Activated T-helper 2 cell treated with anti-CD3 and anti-CD28 coated beads, Interferon-gamma antibody, Interleukin-2, Interleukin-4, amounts not matched to agents 10 μg/mL and 5 μg/mL and 100 μg/mL, durations not matched to agents 14 hours and 24 hours and 36 hours (primary cell): ENCODE data around the gene IL1RAP. TPM values are rescaled to one million over a fixed set of nuclear protein-coding genes. Genes with fewer than 3 reads are reported as not detected.

Experiments used
- DNase-seq: peaks from one replicate; pipeline ENCODE4 v3.0.0; 2021; ENCODE audit warnings: low spot score
- H3K27ac Mint-ChIP-seq: one replicate; pipeline ENCODE4 v1.8.0; 2021; ENCODE audit warnings: mixed read lengths
- H3K27me3 Mint-ChIP-seq: one replicate; pipeline ENCODE4 v1.8.0; 2021; ENCODE audit warnings: low read depth, mixed read lengths
- H3K36me3 Mint-ChIP-seq: one replicate; pipeline ENCODE4 v1.8.0; 2021; ENCODE audit warnings: low read depth, mixed read lengths
- H3K4me1 Mint-ChIP-seq: one replicate; pipeline ENCODE4 v1.8.0; 2021; ENCODE audit warnings: low read depth, mixed read lengths
- H3K4me3 Mint-ChIP-seq: one replicate; pipeline ENCODE4 v1.8.0; 2021; ENCODE audit warnings: low read depth, mild to moderate bottlenecking, moderate library complexity, mixed read lengths
- H3K9me3 Mint-ChIP-seq: one replicate; pipeline ENCODE4 v1.8.0; 2021; ENCODE audit warnings: mixed read lengths
- intact Hi-C: fragments of 100-400 bp; cut with micrococcal nuclease; formaldehyde crosslinking; loops from one replicate; pipeline ENCODE4 v1.15.1; 2023
- total RNA-seq: library from RNA; stranded (reverse); gene quantifications from 2 replicates; pipeline ENCODE4 v1.2.3, GENCODE V29; 2022

The IL1RAP gene
- total RNA-seq, 1 donor from 2014 or later, result 34.5 TPM

- H3K9me3 Mint-ChIP-seq, result no peaks in the 10 kb centered on the region
- no peak overlapping the region for H3K27ac Mint-ChIP-seq
- H3K36me3 Mint-ChIP-seq, result no peaks in the 10 kb centered on the region
- H3K27me3 Mint-ChIP-seq, result peaks cover 65% of the 10 kb centered on the region
- no peak overlapping the region for H3K4me3 Mint-ChIP-seq
- DNase-seq, result no peak
- peaks cover 32% of the 10 kb centered on the region for H3K4me1 Mint-ChIP-seq
- intact Hi-C loops, result no loop called here
Measured at GRCh38 chr3:190495796-190496195, 18.1 kb upstream of the IL1RAP start.

GRCh38 chr3:190496859-190497258, 17.0 kb upstream of the IL1RAP start:
- Mint-ChIP-seq H3K27me3 (peaks cover 62% of the 10 kb centered on the region), H3K27ac (no peak overlapping the region), H3K36me3 (no peaks in the 10 kb centered on the region), H3K4me3 (no peak overlapping the region), H3K4me1 (peaks cover 23% of the 10 kb centered on the region), H3K9me3 (no peaks in the 10 kb centered on the region)
- DNase-seq, result no peak
- intact Hi-C loops, result no loop called here

GRCh38 chr3:190497811-190498210, 16.1 kb upstream of the IL1RAP start:
- H3K4me3 Mint-ChIP-seq, result no peak overlapping the region
- intact Hi-C loops, result no loop called here
- peaks cover 15% of the 10 kb centered on the region for H3K4me1 Mint-ChIP-seq
- no peaks in the 10 kb centered on the region for H3K36me3 Mint-ChIP-seq
- H3K27me3 Mint-ChIP-seq, result peaks cover 57% of the 10 kb centered on the region
- H3K27ac Mint-ChIP-seq, result no peak overlapping the region
- no peak for DNase-seq
- no peaks in the 10 kb centered on the region for H3K9me3 Mint-ChIP-seq

GRCh38 chr3:190498293-190498692, 15.6 kb upstream of the IL1RAP start:
- Mint-ChIP-seq H3K27me3 (peaks cover 52% of the 10 kb centered on the region), H3K4me3 (no peak overlapping the region), H3K36me3 (no peaks in the 10 kb centered on the region), H3K9me3 (no peaks in the 10 kb centered on the region), H3K27ac (no peak overlapping the region), H3K4me1 (peaks cover 13% of the 10 kb centered on the region)
- intact Hi-C loops, result no loop called here
- DNase-seq, result no peak

GRCh38 chr3:190499122-190499521, 14.8 kb upstream of the IL1RAP start:
- Mint-ChIP-seq H3K4me3 (no peak overlapping the region), H3K27me3 (peaks cover 50% of the 10 kb centered on the region), H3K27ac (no peak overlapping the region), H3K9me3 (no peaks in the 10 kb centered on the region), H3K4me1 (peaks cover 15% of the 10 kb centered on the region), H3K36me3 (no peaks in the 10 kb centered on the region)
- no peak for DNase-seq
- intact Hi-C loops, result no loop called here

- no peak overlapping the region for H3K4me3 Mint-ChIP-seq
- H3K27ac Mint-ChIP-seq, result no peak overlapping the region
- intact Hi-C loops, result no loop called here
- peaks cover 13% of the 10 kb centered on the region for H3K4me1 Mint-ChIP-seq
- peaks cover 24% of the 10 kb centered on the region for H3K27me3 Mint-ChIP-seq
- H3K36me3 Mint-ChIP-seq, result no peaks in the 10 kb centered on the region
- no peaks in the 10 kb centered on the region for H3K9me3 Mint-ChIP-seq
- DNase-seq, result no peak
Measured at GRCh38 chr3:190502946-190503345, 10.9 kb upstream of the IL1RAP start.

DNA sequence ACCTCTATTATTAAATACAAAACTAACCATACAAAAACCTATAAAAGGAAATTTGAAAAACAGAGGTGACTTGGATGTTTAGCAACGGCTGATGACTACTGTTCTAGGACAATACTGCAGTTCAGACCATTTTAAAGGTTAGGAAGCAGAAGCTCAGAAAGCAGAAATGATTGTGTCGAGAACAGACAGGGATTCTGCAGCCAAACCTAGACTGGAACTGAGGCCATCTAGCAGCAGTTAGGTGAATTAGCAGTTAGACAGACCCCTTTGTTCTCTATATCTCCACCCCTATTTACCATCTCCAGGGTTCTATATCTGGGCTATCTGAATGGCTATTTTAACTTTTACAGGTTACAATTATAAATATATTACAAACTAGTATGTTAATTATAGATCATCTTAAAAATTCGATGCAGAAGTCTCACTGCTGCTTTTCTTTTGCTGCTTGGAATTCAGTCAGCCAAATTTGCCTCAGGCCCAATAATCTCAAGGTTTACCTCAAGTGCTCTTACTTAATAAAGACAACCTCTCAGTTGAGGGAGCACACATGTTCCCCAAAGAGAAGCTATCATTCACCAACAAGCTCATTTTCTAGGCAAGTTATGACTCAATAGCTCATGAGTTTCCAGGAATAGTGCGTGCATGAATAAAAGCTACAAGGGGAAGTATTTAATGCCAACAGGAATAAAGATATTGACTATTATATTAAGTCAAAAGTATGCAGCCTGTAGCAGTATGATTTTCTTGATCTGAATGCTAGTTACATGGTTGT, 9.3 kb upstream of the IL1RAP start:
- H3K4me1 Mint-ChIP-seq, result peaks cover 13% of the 10 kb centered on the region
- peaks cover 10% of the 10 kb centered on the region for H3K27me3 Mint-ChIP-seq
- H3K4me3 Mint-ChIP-seq, result no peak overlapping the region
- no peaks in the 10 kb centered on the region for H3K36me3 Mint-ChIP-seq
- no peak for DNase-seq
- intact Hi-C loops, result no loop called here
- no peaks in the 10 kb centered on the region for H3K9me3 Mint-ChIP-seq
- H3K27ac Mint-ChIP-seq, result no peak overlapping the region

GRCh38 chr3:190505381-190506003, 8.4 kb upstream of the IL1RAP start:
- no peak for DNase-seq
- Mint-ChIP-seq H3K4me1 (peaks cover 13% of the 10 kb centered on the region), H3K36me3 (no peaks in the 10 kb centered on the region), H3K4me3 (no peak overlapping the region), H3K27me3 (peaks cover 10% of the 10 kb centered on the region), H3K27ac (no peak overlapping the region), H3K9me3 (no peaks in the 10 kb centered on the region)
- intact Hi-C loops, result no loop called here

- intact Hi-C loops, result no loop called here
- Mint-ChIP-seq H3K4me1 (peaks cover 13% of the 10 kb centered on the region), H3K27ac (no peak overlapping the region), H3K27me3 (peaks cover 5% of the 10 kb centered on the region), H3K36me3 (no peaks in the 10 kb centered on the region), H3K9me3 (no peaks in the 10 kb centered on the region), H3K4me3 (no peak overlapping the region)
- DNase-seq, result no peak
Measured at GRCh38 chr3:190506271-190506670, 7.6 kb upstream of the IL1RAP start.

DNA sequence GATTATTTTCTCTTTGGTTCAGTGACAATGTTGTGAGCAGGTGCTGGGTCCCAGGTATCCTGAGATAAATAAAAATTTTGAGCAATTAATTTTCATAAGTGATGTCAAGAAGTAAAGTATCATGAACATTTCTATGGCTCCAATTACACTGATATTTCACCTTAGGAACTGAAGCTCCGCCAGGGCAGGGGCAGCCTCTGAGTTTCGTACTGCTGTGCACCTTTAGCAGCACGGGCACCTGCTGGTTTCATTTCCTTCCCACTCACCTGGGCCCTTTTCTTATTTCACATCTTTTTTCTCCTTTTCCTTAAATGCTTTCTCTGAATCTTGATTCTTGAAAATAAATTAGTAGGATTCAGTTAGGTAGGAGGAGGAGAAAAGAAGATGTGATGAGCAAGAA, 1.2 kb upstream of the IL1RAP start:
- no peaks in the 10 kb centered on the region for H3K27me3 Mint-ChIP-seq
- peak overlapping the region; percentile 90 for H3K4me3 Mint-ChIP-seq
- peaks cover 20% of the 10 kb centered on the region for H3K36me3 Mint-ChIP-seq
- H3K27ac Mint-ChIP-seq, result peak overlapping the region; percentile 97
- peaks cover 33% of the 10 kb centered on the region for H3K4me1 Mint-ChIP-seq
- no peak for DNase-seq
- intact Hi-C loops, result loop anchor here (1.0 to 10.0 kb wide), 3 partner anchors 21 to 208 kb away; no protein-coding TSS in a partner anchor
- H3K9me3 Mint-ChIP-seq, result no peaks in the 10 kb centered on the region

DNA sequence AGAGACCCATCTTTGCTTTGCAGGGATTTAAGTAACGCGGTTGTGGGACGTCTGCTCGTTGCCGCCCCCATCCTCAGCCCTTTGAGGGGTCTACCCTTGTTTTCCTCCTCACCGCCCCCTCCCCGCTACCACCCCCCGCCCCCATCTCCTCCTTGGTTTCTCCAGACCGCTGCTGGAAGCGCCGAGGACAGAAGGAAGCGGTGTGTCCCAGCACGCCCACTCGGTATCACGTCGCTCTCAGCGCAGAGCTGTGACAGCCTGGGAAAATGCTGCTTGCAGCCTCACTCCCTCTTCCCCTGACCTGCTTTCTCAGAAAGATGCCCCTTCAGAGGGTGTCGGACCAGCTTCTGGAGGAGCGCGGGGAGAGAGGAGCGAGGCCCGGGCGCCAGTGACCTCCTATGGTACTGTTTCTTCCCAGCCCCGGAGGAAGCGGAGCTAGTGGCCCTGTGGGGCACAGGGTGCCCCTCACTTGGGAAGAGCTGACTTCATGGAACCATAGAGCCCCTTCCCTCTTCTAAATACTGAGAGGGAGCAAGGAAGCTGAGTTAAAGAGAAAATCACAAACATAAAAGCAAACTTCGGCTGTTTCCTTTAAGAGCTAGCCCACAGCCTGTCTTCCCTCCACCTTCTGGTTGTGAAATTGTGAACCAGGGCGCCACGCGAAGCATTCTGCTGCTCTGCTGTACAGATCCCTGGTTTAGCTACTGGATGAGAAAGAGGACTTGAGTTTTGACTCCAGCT, 698 bp downstream of the IL1RAP start:
- peaks cover 38% of the 10 kb centered on the region for H3K36me3 Mint-ChIP-seq
- peaks cover 44% of the 10 kb centered on the region for H3K4me1 Mint-ChIP-seq
- peak overlapping the region; percentile 76 for H3K27ac Mint-ChIP-seq
- DNase-seq, result peak; percentile 34
- intact Hi-C loops, result loop anchor here (1.0 to 10.0 kb wide), 5 partner anchors 20 to 210 kb away; no protein-coding TSS in a partner anchor
- H3K27me3 Mint-ChIP-seq, result no peaks in the 10 kb centered on the region
- no peaks in the 10 kb centered on the region for H3K9me3 Mint-ChIP-seq
- peak overlapping the region; percentile 90 for H3K4me3 Mint-ChIP-seq

- intact Hi-C loops, result loop anchor here (10.0 kb wide), 1 partner anchor 212 kb away; no protein-coding TSS in a partner anchor
- peaks cover 52% of the 10 kb centered on the region for H3K36me3 Mint-ChIP-seq
- H3K4me1 Mint-ChIP-seq, result peaks cover 49% of the 10 kb centered on the region
- no peak overlapping the region for H3K27ac Mint-ChIP-seq
- no peaks in the 10 kb centered on the region for H3K27me3 Mint-ChIP-seq
- no peak for DNase-seq
- H3K9me3 Mint-ChIP-seq, result no peaks in the 10 kb centered on the region
- H3K4me3 Mint-ChIP-seq, result peak overlapping the region; percentile 90
Measured at GRCh38 chr3:190516416-190516815, 2.5 kb downstream of the IL1RAP start.

GRCh38 chr3:190517687-190518086, 3.8 kb downstream of the IL1RAP start:
- intact Hi-C loops, result loop anchor here (10.0 kb wide), 1 partner anchor 213 kb away; no protein-coding TSS in a partner anchor
- DNase-seq, result no peak
- H3K27me3 Mint-ChIP-seq, result no peaks in the 10 kb centered on the region
- H3K4me3 Mint-ChIP-seq, result no peak overlapping the region
- peaks cover 64% of the 10 kb centered on the region for H3K36me3 Mint-ChIP-seq
- H3K27ac Mint-ChIP-seq, result no peak overlapping the region
- no peaks in the 10 kb centered on the region for H3K9me3 Mint-ChIP-seq
- H3K4me1 Mint-ChIP-seq, result peaks cover 53% of the 10 kb centered on the region
